ENCODE results near the gene NRF1. TPM values are rescaled to one million over a fixed set of nuclear protein-coding genes. Genes with fewer than 3 reads are reported as not detected.
"Not testable (repeated sequence)": the region's sequence is repeated elsewhere in the genome, so short reads cannot be mapped to it uniquely, and the experiment has no call there.

NRF1 gene
- total RNA-seq, 3 donors from 2014 or later: 18.0 to 18.3 (median 18.3) TPM

DNA sequence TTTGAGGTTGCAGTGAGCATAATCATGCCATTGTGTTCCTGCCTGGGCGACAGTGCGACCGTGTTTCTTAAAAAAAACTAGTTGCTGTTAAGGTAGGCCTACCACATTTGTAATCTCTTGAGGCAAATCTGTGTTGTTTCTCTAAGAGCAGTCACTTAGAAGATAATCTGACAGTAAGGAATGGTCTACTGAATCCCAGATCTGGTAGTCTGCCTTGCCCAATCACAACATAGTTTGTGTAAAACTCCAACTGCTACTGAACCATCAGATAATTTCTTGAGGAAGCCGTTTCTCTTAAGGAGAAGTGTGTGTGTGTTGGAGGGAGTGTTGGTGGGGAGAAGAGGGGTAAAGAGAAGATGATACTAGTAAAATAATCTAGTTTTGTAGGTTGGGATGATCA, 5.0 kb downstream of the NRF1 start:
- Mint-ChIP-seq H3K4me1 (ENCODE audit: low read depth) (peaks cover 65% of the 10 kb centered on the region), H3K27me3 (ENCODE audit: low read depth) (no peaks in the 10 kb centered on the region), H3K36me3 (ENCODE audit: insufficient read depth) (peaks cover 3% of the 10 kb centered on the region), H3K9me3 (no peaks in the 10 kb centered on the region), H3K4me3 (no peak overlapping the region)
- DNase-seq (no peak), ATAC-seq (no peak)

DNA sequence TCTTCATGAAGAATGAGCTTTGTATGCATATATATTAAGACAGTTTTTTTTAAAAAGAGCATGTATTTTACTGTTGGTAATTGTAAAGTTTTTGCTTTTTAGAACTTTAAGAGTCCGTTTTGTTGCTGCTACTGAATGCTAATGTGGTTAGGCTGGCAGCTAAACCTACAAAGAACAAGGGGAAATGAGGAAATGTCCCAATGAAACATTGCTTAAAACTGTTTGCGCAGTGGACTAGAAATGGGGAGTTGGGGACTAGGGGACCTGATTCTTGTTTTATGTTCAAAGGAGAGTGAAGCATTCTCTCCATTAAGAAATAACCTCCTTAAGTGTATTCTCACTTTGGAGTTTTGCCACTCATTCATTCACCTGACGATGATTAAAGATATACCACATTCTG, 5.7 kb downstream of the NRF1 start:
- H3K4me3 Mint-ChIP-seq: no peak overlapping the region
- no peak for DNase-seq
- no peaks in the 10 kb centered on the region for H3K9me3 Mint-ChIP-seq
- no peaks in the 10 kb centered on the region for H3K27me3 Mint-ChIP-seq (ENCODE audit: low read depth)
- no peak for ATAC-seq
- peaks cover 3% of the 10 kb centered on the region for H3K36me3 Mint-ChIP-seq (ENCODE audit: insufficient read depth)
- peaks cover 68% of the 10 kb centered on the region for H3K4me1 Mint-ChIP-seq (ENCODE audit: low read depth)

DNA sequence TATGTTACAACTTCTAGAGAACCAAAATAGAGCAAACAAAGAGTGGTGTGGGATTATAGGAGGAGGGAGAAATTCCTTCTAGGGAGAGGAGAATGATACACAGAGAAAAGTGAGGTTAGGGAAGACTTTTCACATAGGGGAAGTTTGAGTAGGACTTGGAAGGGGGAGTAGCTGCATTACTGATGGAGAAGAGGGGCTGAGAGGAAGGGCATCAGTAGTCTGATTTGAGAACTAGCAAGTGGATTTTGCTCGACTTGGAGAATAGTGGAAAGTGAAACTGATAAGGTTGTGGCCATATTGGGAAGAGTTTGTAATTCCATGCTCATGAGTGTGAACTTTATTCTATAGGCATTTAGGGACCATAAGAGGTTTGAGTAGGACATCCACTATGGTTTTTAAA, 6.1 kb downstream of the NRF1 start:
- Mint-ChIP-seq H3K4me3 (no peak overlapping the region), H3K27me3 (ENCODE audit: low read depth) (no peaks in the 10 kb centered on the region), H3K9me3 (no peaks in the 10 kb centered on the region), H3K36me3 (ENCODE audit: insufficient read depth) (peaks cover 3% of the 10 kb centered on the region), H3K4me1 (ENCODE audit: low read depth) (peaks cover 69% of the 10 kb centered on the region)
- ATAC-seq (no peak), DNase-seq (no peak)

DNA sequence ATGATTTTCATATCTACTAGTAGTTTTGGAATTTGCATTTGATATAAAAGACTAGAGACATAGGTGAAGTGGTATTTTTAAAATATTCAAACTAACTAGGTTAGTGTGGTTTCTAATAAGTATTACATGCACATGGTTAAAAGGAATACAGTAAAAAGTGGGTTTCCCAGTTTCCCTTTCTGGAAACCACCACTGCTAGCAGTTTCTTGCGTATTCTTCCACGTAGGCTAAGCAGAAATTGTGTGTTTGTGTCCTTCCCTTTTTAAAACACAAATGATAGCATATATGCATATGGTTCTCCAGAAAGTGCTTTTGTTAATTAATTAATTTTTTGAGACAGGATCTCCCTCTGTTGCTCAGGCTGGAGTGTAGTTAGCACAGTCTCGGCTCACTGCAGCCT, 15.4 kb downstream of the NRF1 start:
- peaks cover 7% of the 10 kb centered on the region for H3K36me3 Mint-ChIP-seq (ENCODE audit: insufficient read depth)
- no peaks in the 10 kb centered on the region for H3K9me3 Mint-ChIP-seq
- no peak overlapping the region for H3K4me3 Mint-ChIP-seq
- H3K27me3 Mint-ChIP-seq (ENCODE audit: low read depth): no peaks in the 10 kb centered on the region
- no peak for ATAC-seq
- H3K4me1 Mint-ChIP-seq (ENCODE audit: low read depth): peaks cover 51% of the 10 kb centered on the region
- no peak for DNase-seq

DNA sequence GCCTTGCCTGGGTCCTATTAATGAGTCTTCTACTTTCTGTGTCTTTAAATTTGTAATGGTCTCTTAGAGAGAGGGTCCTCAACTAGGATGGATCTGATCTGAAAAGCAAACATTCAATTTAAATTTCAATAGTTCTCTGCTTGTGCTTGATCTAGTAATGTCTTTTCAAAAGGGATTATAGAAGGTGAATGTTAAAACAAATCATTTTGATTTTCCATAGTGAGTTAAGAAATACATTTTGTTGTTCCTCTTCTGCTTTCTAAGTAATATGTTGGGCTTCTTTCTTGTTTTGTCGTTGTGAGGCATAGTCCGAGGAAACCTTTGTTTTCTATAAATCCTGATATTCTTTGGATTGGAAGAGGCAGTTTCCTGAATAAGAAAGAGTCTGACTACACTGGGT, 18.8 kb downstream of the NRF1 start:
- ATAC-seq: no peak
- no peak for DNase-seq
- no peaks in the 10 kb centered on the region for H3K9me3 Mint-ChIP-seq
- peaks cover 46% of the 10 kb centered on the region for H3K4me1 Mint-ChIP-seq (ENCODE audit: low read depth)
- no peaks in the 10 kb centered on the region for H3K27me3 Mint-ChIP-seq (ENCODE audit: low read depth)
- H3K4me3 Mint-ChIP-seq: no peak overlapping the region
- peaks cover 8% of the 10 kb centered on the region for H3K36me3 Mint-ChIP-seq (ENCODE audit: insufficient read depth)

DNA sequence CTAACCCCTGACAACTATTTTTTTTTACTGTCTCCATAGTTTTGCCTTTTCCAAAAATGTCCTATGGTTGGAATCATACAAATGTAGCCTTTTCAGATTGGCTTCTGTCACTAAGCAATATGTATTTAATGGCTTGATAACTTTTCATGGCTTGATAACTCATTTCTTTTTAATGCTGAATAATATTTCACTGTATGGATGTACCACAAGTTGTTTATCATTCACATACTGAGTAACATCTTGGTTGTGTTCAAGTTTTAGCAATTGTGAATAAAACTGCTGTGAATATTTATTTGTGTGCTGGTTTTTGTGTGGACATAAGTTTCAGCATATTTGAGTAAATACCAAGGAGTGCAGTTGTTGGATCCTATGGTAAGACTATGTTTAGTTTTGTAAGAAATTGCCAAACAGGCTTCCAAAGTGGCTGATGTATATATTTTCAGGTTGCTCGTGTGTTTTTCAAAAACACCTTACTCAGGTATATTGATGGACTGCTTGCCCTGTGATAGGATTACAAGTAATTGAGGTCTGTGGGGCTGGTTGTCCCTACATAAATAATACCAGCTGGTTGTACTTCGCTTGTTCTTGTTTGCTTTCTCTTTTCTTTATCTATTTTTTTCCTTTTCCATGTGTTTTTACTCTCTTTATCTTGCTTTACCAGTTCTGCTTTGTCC, 23.0 kb downstream of the NRF1 start:
- no peak overlapping the region for H3K4me3 Mint-ChIP-seq
- no peaks in the 10 kb centered on the region for H3K27me3 Mint-ChIP-seq (ENCODE audit: low read depth)
- DNase-seq: no peak
- no peaks in the 10 kb centered on the region for H3K9me3 Mint-ChIP-seq
- peaks cover 43% of the 10 kb centered on the region for H3K4me1 Mint-ChIP-seq (ENCODE audit: low read depth)
- ATAC-seq: no peak
- peaks cover 3% of the 10 kb centered on the region for H3K36me3 Mint-ChIP-seq (ENCODE audit: insufficient read depth)

DNA sequence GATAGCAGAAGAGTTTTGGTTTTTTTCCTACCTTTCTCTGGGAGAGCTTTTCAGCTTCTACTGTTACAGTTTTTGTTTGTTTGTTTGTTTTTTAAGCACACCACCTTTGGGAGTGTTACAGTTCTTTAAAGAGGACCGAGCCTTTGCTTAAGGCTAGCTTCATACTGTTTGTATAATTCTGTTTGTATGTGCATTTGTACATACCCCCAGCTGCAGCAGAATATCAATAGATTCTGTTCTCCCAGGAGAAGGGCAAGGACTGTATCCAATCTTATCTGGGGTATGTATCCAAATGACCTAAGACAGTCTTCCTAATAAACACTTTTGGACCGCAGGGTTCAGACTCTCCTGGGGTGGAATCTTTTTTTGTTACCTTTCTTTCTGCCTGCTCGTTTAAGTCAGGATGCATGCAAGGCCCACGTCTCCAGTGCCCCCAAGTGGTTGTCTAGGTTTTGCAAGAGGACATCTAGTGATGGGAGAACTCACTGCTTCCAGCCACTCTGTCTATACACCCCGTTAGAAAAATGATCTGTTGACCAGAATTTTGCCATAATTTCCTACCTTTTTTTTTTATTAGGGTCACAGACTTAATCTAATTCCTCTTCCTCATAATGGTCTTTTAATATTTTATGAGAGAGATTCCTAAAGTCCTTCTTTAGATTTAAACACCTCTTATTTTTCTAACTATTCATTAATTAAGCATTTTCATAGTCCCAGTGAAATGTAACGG, 23.9 kb downstream of the NRF1 start:
- peaks cover 40% of the 10 kb centered on the region for H3K4me1 Mint-ChIP-seq (ENCODE audit: low read depth)
- no peak overlapping the region for H3K4me3 Mint-ChIP-seq
- H3K36me3 Mint-ChIP-seq (ENCODE audit: insufficient read depth): peaks cover 3% of the 10 kb centered on the region
- ATAC-seq: peak; percentile 97 to 98
- no peaks in the 10 kb centered on the region for H3K9me3 Mint-ChIP-seq
- DNase-seq: peak; percentile 59
- no peaks in the 10 kb centered on the region for H3K27me3 Mint-ChIP-seq (ENCODE audit: low read depth)

DNA sequence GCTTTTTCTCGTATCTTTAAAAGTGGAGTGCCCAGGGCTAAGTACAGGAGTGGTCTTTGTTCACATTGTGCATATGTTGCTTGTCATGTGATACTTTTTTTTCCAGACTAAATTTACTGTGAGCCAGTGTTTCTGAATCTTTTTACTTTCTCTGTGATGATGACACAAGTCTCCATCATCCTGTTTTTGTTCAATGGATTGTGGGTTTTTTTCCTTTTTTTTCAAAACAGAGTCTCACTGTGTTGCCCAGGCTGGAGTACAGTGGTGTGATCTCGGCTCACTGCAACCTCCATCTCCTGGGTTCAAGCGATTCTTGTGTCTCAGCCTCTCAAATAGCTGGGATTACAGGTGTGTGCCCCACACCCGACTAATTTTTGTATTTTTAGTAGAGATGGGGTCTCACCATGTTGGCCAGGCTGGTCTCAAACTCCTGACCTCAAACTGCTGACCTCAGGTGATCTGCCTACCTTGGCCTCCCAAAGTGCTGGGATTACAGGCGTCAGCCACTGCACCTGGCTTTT, 24.6 kb downstream of the NRF1 start:
- not testable (repeated sequence) for H3K4me3 Mint-ChIP-seq; H3K9me3 Mint-ChIP-seq; DNase-seq; H3K27me3 Mint-ChIP-seq (ENCODE audit: low read depth); ATAC-seq; H3K36me3 Mint-ChIP-seq (ENCODE audit: insufficient read depth)
- peaks cover 39% of the 10 kb centered on the region for H3K4me1 Mint-ChIP-seq (ENCODE audit: low read depth)

DNA sequence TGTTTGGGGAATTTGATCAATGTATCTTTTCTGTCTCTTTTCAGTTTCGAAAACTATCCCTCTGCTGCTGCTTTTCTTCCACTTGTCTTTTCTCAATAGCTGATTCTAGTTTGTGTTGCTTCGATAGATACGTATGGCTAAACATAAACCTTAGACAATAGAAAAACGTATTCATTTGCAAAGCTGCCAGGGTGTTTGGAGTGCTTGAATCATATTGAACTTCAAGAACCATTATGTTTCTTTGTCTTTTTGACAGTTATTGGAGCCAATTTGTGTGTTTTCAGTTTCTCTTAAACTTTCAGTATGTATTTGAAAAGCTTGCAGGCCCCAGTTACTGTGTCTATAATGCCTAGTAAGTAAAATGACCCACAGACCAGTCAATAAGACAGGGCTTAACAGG, 25.1 kb downstream of the NRF1 start:
- ATAC-seq (no peak), DNase-seq (no peak)
- Mint-ChIP-seq H3K4me3 (no peak overlapping the region), H3K4me1 (ENCODE audit: low read depth) (peaks cover 39% of the 10 kb centered on the region), H3K27me3 (ENCODE audit: low read depth) (no peaks in the 10 kb centered on the region), H3K36me3 (ENCODE audit: insufficient read depth) (peaks cover 3% of the 10 kb centered on the region), H3K9me3 (no peaks in the 10 kb centered on the region)

DNA sequence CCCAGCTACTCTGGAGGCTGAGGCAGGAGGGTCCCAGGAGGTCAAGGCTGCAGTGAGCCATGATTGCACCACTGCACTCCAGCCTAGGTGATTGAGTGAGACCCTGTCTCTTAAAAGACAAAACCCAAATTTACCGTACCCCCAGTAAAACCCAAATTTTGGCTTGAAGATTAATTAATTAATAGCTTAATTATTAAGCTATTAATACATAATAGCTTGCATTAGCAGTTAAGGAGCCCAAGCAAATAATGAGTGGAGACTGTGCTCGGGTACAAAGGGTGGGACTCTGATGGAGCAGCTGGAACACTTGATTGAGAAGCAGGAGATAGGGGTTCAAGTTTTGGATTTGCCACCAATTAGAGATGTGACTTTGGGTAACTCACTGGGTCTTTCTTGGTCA, 28.9 kb downstream of the NRF1 start:
- Mint-ChIP-seq H3K36me3 (ENCODE audit: insufficient read depth) (no peaks in the 10 kb centered on the region), H3K27me3 (ENCODE audit: low read depth) (no peaks in the 10 kb centered on the region), H3K4me1 (ENCODE audit: low read depth) (peaks cover 30% of the 10 kb centered on the region), H3K9me3 (no peaks in the 10 kb centered on the region), H3K4me3 (no peak overlapping the region)
- no peak for DNase-seq
- ATAC-seq: no peak

DNA sequence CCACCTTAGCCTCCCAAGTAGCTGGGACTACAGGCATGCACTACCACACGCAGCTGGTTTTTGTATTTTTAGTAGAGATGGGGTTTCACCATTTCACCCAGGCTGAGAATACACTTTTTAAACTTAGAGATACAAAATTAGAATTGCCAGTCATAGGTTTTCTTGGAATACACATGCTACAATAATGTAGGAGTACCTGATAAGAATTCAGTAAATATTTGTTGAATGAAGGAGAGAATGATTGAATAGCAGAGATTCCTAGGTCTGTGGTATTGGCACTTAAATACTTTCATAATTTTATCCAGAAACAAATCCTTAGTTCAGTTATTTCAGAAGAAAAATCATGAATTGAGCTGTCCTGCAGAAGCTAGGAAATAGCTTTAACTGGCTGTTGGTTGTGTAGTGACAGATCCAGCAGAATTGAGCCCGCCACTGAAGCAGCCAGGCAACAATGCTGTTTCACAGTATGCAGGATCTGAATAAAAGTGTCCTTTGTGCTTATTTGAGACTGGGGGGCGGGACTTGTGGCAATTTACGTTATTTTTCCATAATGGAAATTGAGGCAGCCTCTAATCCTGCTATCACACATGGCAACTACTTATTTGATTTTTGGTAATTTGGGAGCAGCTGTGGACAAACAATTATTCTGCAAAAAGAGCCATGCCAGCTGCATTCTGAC, 31.5 kb downstream of the NRF1 start:
- peaks cover 22% of the 10 kb centered on the region for H3K4me1 Mint-ChIP-seq (ENCODE audit: low read depth)
- H3K27me3 Mint-ChIP-seq (ENCODE audit: low read depth): no peaks in the 10 kb centered on the region
- no peak overlapping the region for H3K4me3 Mint-ChIP-seq
- DNase-seq: no peak
- ATAC-seq: no peak
- H3K36me3 Mint-ChIP-seq (ENCODE audit: insufficient read depth): peaks cover 8% of the 10 kb centered on the region
- H3K9me3 Mint-ChIP-seq: no peaks in the 10 kb centered on the region

DNA sequence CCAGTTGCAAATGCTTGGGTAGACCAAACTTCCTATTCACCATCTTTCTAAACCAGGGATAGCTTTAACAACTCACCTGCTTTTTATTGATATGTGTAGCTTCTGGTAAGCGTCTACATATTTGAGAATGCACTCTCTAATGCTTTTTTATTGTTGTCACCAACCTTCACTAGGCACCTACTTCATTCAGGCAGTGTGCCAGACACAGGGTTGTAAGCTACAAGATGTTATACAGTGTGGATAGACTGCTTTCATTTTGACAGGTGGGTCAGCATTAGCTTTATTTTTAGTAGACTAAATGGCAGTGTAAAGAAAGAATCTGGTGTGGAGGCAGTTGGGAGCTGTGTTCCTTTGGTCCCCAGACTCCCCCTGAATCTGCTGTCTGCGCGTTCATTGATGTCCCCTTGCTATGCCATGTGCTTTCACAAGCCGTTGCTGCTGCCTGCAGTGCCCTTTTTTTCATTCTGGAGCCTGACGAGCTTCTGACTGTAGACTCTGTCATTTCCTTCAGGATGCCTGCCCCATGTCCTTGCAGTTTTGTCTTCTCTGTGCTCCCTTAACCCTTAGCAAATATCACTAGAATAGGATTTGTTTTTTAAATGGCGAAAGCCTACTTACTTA, 32.1 kb downstream of the NRF1 start:
- no peaks in the 10 kb centered on the region for H3K27me3 Mint-ChIP-seq (ENCODE audit: low read depth)

DNA sequence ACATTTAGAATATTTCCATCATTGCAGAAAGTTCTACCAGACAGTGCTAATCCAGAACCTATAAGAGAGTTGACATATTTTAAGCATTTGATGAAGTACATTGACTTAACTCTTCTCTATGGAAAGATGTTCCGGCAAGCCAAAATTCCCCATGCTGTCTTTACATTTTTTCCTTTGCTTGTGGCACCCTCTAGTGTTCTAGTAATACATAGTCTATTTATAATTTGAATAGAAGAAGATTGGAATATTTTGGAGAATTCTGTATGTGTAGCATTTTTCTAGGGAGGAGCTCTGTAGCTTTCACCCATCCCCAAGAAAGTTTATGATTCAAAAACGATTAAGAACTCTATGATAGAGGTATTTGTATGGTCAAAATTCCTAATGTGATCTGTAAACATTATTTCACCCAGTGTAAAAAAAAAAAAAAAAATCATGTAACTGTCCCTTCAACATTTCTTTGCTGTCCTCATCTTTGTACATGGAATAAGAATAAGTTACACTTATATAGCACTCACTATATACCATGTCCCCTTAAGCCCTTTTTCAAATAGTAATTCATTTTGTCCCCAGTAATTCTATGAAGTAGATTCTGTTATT, 33.2 kb downstream of the NRF1 start:
- Mint-ChIP-seq H3K27me3 (ENCODE audit: low read depth) (no peaks in the 10 kb centered on the region), H3K9me3 (no peaks in the 10 kb centered on the region), H3K4me3 (no peak overlapping the region), H3K4me1 (ENCODE audit: low read depth) (peaks cover 22% of the 10 kb centered on the region), H3K36me3 (ENCODE audit: insufficient read depth) (peaks cover 11% of the 10 kb centered on the region)
- DNase-seq: no peak
- ATAC-seq: no peak

More for the DNA sequence above, 32.1 kb downstream of the NRF1 start:
- peaks cover 17% of the 10 kb centered on the region for H3K4me1 Mint-ChIP-seq (ENCODE audit: low read depth)
- H3K9me3 Mint-ChIP-seq: no peaks in the 10 kb centered on the region
- ATAC-seq: no peak
- no peak for DNase-seq
- no peak overlapping the region for H3K4me3 Mint-ChIP-seq
- peaks cover 10% of the 10 kb centered on the region for H3K36me3 Mint-ChIP-seq (ENCODE audit: insufficient read depth)

DNA sequence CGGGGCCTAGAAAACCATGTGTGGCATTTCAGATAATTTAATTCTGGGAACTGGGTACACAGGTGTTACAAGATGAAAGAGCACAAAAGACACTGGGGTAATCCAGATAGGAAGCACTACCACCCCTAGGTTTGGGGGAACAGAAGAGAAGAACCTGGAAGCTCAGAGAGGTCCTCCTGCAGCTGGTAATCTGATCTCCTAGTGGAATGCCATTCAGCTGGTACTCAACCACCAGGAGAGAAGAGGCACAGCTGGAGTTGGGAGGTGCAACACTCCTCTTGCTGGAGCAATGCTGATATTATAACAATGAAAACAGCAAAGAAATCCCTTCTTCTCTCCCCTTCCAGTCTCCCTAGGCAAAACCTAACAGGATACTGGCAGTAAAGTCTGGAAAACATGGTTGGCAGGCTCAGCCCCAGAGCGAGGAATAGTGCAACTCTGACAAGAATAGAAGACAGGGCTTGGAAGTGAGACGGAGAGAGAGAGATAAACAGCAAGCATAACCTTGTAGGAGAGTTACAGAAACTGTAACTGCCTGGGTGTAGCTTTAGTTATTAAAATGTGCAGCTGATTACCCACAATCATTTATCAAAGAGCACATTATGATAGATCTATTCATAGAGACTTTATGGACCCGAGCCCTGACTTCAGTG, 35.0 kb downstream of the NRF1 start:
- Mint-ChIP-seq H3K9me3 (no peaks in the 10 kb centered on the region), H3K4me1 (ENCODE audit: low read depth) (peaks cover 25% of the 10 kb centered on the region), H3K4me3 (no peak overlapping the region), H3K27me3 (ENCODE audit: low read depth) (no peaks in the 10 kb centered on the region), H3K36me3 (ENCODE audit: insufficient read depth) (peaks cover 15% of the 10 kb centered on the region)
- DNase-seq: no peak
- no peak for ATAC-seq

Data from activated T-cell treated with anti-CD3 and anti-CD28 coated beads, Interleukin-2, amount 50 U/mL, for 4 hours (primary cell).